Hepatocyte (in vitro differentiated cells): ENCODE data around the gene SMIM13.

ENCODE experiments used
- EZH2 ChIP-seq: fragments of 200-600 bp; sonication (generic); IDR thresholded peaks from 2 replicates; pipeline ENCODE4 v1.6.1; 2016; ENCODE audit warnings: antibody characterized with exemption, mild to moderate bottlenecking, borderline replicate concordance
- TF ChIP-seq, protein P1 (sequence below): fragments of 200-600 bp; sonication (generic); IDR thresholded peaks from 2 replicates; pipeline ENCODE4 v1.5.1; 2016; ENCODE audit warnings: antibody characterized with exemption, mild to moderate bottlenecking; ENCODE audit not compliant: poor library complexity

DNA sequence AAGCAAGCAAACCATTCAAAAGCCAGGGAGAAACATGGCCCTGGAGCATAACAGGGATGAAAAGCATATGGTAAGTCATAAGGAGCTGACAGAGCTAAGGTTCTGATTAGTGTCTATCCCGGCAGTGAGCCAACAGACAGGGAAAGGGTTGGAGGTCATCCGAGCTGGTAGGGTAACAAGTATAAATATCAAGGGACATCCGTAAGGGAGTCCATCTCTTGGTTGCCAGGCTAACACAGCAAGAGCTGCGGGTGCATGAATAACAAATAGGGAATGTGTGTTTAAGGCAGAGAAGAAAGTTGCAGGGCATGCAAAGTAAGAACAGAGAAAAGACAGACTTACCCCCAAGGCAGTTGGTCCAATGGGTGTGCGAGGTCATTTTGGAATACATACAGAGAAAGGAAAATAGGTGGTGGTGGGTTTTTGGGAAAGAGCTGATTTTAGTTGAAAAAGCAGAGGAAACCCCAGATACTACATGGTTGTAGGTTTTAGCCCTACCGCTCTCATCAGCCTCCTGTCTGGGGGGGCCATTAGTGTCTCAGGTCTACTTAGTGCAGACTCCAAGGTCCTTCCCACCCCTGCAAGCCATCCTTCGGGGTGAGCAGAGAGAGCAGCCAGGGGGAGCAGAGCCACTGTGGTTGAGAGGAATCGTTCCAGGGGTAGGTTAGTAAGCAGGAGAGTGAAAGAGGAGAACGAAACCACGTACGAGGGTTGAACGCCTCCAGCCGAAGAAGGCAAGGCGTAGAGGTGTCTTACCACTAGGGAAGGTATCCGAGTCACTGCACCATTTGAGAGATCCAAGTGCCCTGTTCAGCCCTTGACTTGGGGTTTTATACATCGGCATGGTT is 17.5 kb downstream of the SMIM13 start, which contains the start of gene ERVFRD-1:
- TF ChIP-seq, protein P1, sequence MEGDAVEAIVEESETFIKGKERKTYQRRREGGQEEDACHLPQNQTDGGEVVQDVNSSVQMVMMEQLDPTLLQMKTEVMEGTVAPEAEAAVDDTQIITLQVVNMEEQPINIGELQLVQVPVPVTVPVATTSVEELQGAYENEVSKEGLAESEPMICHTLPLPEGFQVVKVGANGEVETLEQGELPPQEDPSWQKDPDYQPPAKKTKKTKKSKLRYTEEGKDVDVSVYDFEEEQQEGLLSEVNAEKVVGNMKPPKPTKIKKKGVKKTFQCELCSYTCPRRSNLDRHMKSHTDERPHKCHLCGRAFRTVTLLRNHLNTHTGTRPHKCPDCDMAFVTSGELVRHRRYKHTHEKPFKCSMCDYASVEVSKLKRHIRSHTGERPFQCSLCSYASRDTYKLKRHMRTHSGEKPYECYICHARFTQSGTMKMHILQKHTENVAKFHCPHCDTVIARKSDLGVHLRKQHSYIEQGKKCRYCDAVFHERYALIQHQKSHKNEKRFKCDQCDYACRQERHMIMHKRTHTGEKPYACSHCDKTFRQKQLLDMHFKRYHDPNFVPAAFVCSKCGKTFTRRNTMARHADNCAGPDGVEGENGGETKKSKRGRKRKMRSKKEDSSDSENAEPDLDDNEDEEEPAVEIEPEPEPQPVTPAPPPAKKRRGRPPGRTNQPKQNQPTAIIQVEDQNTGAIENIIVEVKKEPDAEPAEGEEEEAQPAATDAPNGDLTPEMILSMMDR, result no peak
- no peak for TF ChIP-seq EZH2
